Left lung (tissue), 10 donors: ENCODE data around the gene ATP13A5. TPM values are rescaled to one million over a fixed set of nuclear protein-coding genes. Genes with fewer than 3 reads are reported as not detected.
A peak's percentile ranks its signal among the peaks of the same experiment; 100 is the strongest.

Experiments
- ATAC-seq: fragments of 200-7000 bp; cut with Tn5 transposase; one replicate; pipeline ENCODE4 v1.9.1; 2020; ENCODE audit warnings: moderate library complexity
- DNase-seq, 4 donors: peaks; one replicate each; pipeline ENCODE4 v3.0.0-alpha.2; 2013 to 2020
- H3K27ac ChIP-seq, 2 donors: fragments of 200-600 bp; sonication (generic) in 1 of 2; one replicate each; pipeline versions ENCODE4 v1.5.0 to v1.8.0; 2020 to 2021
- H3K27me3 ChIP-seq, 2 donors: fragments of 200-600 bp; sonication (generic) in 1 of 2; one replicate each; pipeline versions ENCODE4 v1.5.0 to v1.8.0; 2020 to 2021
- H3K36me3 ChIP-seq, 2 donors: fragments of 200-600 bp; sonication (generic) in 1 of 2; one replicate each; pipeline versions ENCODE4 v1.5.0 to v1.8.0; 2020 to 2021
- H3K4me1 ChIP-seq, 2 donors: fragments of 200-600 bp; one replicate each; pipeline ENCODE4 v1.8.0; 2021
- H3K4me3 ChIP-seq, 2 donors: fragments of 200-600 bp; sonication (generic) in 1 of 2; one replicate each; pipeline versions ENCODE4 v1.5.0 to v1.8.0; 2020 to 2021; ENCODE audit warnings: mild to moderate bottlenecking in 1 of 2
- H3K9me3 ChIP-seq, 2 donors: fragments of 200-600 bp; sonication (generic) in 1 of 2; one replicate each; pipeline versions ENCODE4 v1.5.0 to v1.8.0; 2020 to 2021
- intact Hi-C, 2 donors: fragments of 100-400 bp; cut with DNase I; formaldehyde crosslinking; loops; one replicate each; pipeline versions ENCODE4 v1.11.2 to v1.14.2; 2022
- polyA plus RNA-seq, 6 donors: library from polyadenylated mRNA; unstranded; fragments of 120-200 nt; gene quantifications; one replicate each; pipeline ENCODE4 v1.2.1, GENCODE V29; 2013; ENCODE audit not compliant: insufficient read length in 6 of 6
- total RNA-seq, 2 donors: library from RNA; stranded (reverse); fragmentation: NEBNext Ultra II Directional; extraction: Animal tissue kit (Norgen Biotek cat#: 25700); gene quantifications; one replicate each; pipeline ENCODE4 v1.2.1, GENCODE V29; 2021
- TF ChIP-seq, protein P1 (sequence below), 2 donors: fragments of 200-600 bp; sonication (generic) in 1 of 2; IDR thresholded peaks; one replicate each; pipeline versions ENCODE4 v1.5.0 to v1.8.0; 2021; ENCODE audit warnings: antibody characterized with exemption in 2 of 2
- donor health status: DM: no; HTN: yes; CAD: no.
- donor health status: DM: no; HTN: no; CAD: no.

Gene ATP13A5
- total and polyA plus RNA-seq, 8 donors: 0.36 to 1.4 (median 0.96) TPM

DNA sequence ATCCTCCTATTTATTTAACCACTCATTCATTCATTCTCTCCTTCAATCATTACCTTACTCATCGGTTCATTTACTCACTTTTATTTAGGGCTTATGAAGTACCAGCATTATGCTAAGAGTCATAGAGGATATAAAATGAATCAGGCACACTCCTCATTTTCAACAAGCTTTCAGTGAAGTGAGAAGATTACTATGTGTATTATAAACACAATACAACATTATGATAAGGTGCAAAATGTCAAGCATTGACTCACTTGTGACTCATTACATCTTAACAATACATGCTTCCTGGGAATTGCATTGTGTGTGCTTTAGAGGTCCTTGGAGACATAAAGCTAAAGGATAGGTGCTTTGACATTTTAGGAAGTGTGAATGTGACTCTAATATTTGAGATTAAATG, 77.1 kb downstream of the ATP13A5 start:
- no peaks in the 10 kb centered on the region for H3K36me3 ChIP-seq
- no peak overlapping the region for H3K27ac ChIP-seq
- H3K4me1 ChIP-seq: no peaks in the 10 kb centered on the region
- H3K9me3 ChIP-seq: no peaks in the 10 kb centered on the region
- DNase-seq (no peak), ATAC-seq (peak; percentile 44)
- no peak overlapping the region for H3K4me3 ChIP-seq
- H3K27me3 ChIP-seq: no peaks in the 10 kb centered on the region
- TF ChIP-seq, protein P1, sequence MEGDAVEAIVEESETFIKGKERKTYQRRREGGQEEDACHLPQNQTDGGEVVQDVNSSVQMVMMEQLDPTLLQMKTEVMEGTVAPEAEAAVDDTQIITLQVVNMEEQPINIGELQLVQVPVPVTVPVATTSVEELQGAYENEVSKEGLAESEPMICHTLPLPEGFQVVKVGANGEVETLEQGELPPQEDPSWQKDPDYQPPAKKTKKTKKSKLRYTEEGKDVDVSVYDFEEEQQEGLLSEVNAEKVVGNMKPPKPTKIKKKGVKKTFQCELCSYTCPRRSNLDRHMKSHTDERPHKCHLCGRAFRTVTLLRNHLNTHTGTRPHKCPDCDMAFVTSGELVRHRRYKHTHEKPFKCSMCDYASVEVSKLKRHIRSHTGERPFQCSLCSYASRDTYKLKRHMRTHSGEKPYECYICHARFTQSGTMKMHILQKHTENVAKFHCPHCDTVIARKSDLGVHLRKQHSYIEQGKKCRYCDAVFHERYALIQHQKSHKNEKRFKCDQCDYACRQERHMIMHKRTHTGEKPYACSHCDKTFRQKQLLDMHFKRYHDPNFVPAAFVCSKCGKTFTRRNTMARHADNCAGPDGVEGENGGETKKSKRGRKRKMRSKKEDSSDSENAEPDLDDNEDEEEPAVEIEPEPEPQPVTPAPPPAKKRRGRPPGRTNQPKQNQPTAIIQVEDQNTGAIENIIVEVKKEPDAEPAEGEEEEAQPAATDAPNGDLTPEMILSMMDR (IDR thresholded peaks at IDR 0.05): no peak
- intact Hi-C loops: no loop called here

DNA sequence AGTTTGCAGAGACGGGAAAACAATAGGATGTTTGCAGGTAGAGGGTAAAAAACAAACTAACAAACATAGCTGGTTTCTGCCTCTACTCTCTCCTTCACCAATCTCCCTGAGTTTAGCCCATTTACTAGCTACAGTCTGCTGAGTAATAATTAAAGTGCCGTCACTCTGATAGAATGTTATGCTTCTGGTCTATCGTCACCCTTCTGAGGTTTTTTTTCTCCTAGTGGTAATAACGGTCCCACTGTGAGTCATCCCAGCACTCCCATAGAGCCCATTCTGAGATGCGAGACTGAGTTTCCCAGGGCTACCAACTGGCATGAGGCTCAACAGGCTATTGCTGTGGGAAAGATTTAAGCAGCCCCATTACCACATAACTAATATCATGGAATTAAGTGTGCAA, 81.1 kb downstream of the ATP13A5 start:
- H3K4me3 ChIP-seq: no peak overlapping the region
- no peak overlapping the region for H3K27ac ChIP-seq
- intact Hi-C loops: no loop called here
- ATAC-seq: no peak
- no peak for DNase-seq
- peaks cover 0 to 6% of the 10 kb centered on the region in 2 donors for H3K9me3 ChIP-seq
- TF ChIP-seq, protein P1 (IDR thresholded peaks at IDR 0.05): no peak
- no peaks in the 10 kb centered on the region for H3K36me3 ChIP-seq
- H3K27me3 ChIP-seq: no peaks in the 10 kb centered on the region
- H3K4me1 ChIP-seq: no peaks in the 10 kb centered on the region

DNA sequence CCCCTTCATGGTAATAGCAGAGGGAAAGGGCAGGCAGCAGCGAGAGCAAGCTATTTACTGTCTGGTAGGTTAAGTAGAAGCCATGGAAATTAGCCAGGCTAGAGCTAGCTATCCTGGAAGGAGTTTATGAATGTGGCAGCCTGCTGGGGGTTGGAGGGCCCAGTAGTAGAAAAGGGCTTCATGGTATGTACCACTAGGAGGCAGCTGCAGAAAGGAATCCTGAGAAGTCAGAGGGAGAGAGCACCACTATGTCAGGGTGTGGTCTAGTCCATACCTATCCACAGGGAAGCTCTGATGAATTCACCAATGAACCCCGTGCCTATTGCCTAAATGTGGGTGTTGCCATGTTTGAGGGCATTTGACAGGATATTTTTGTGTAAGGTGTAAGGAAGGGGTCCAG, 82.6 kb downstream of the ATP13A5 start:
- TF ChIP-seq, protein P1 (IDR thresholded peaks at IDR 0.05): no peak

DNA sequence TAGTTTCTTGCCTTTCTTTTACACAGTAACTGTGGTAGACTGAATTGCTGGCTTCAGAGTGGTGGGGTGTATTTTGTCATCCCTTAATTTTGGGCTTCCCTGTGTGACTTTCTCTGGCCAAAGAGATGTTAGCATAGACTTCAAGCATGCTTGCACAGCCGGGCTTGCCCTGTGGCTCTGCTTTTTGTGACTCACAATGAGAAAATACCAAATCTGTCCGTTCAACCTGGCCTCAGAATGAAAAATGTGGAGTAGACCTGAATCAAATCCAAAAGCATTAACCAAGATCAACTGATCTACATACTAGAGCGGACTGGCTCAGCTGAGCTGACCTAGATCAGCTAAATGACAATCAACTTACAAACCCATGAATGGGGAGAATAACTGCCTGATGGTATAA, 86.2 kb downstream of the ATP13A5 start:
- no peak for ATAC-seq
- TF ChIP-seq, protein P1 (IDR thresholded peaks at IDR 0.05): no peak
- Histone ChIP-seq H3K4me1 (no peaks in the 10 kb centered on the region), H3K4me3 (no peak overlapping the region), H3K36me3 (no peaks in the 10 kb centered on the region), H3K27me3 (no peaks in the 10 kb centered on the region), H3K9me3 (peaks cover 0 to 20% of the 10 kb centered on the region in 2 donors), H3K27ac (no peak overlapping the region)
- intact Hi-C loops: no loop called here
- no peak for DNase-seq

More for the DNA sequence above, 82.6 kb downstream of the ATP13A5 start:
- H3K27me3 ChIP-seq: no peaks in the 10 kb centered on the region
- no peak overlapping the region for H3K4me3 ChIP-seq
- intact Hi-C loops: no loop called here
- DNase-seq (no peak), ATAC-seq (no peak)
- peaks cover 0 to 20% of the 10 kb centered on the region in 2 donors for H3K9me3 ChIP-seq
- H3K36me3 ChIP-seq: no peaks in the 10 kb centered on the region
- H3K4me1 ChIP-seq: no peaks in the 10 kb centered on the region
- H3K27ac ChIP-seq: no peak overlapping the region

DNA sequence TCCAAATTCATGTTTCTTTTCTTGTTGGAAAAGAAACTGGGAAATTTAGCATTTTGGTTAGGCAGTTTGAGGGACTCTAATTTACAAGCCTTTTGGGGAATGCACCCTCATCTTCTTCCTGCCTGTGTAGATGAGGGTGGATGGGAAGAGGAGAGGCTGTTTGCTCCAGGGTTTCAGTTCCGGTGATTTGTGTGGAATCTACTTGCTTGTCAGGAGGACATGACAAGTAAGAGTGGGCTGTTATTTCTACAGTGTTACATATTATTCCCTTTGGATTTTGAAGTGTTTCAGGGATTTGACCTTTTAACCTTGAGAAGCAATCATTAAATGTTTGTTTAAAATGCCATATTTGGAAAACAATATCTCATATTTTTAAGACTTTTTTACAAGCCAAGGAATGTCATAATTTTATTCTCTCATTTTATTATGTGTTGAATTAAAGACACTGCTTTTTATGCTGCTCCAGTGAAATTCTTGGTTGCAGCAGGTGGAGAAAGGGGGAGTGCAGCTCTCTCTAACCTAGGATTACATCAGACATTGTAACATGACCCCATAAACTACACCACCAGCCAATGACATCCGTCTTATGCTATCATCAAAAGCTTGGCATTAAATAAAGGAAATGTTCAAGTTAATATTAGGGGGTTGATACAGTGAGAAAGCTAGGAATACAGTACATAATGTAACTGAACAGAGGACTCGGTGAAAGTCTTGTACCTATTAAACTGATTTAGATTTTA, 107.3 kb downstream of the ATP13A5 start:
- DNase-seq: no peak
- ATAC-seq: no peak
- intact Hi-C loops: no loop called here

More for the DNA sequence above, 107.3 kb downstream of the ATP13A5 start:
- TF ChIP-seq, protein P1 (IDR thresholded peaks at IDR 0.05): no peak
- H3K27me3 ChIP-seq: no peaks in the 10 kb centered on the region
- H3K9me3 ChIP-seq: no peaks in the 10 kb centered on the region
- H3K4me3 ChIP-seq: no peak overlapping the region
- H3K4me1 ChIP-seq: no peaks in the 10 kb centered on the region
- no peak overlapping the region for H3K27ac ChIP-seq
- no peaks in the 10 kb centered on the region for H3K36me3 ChIP-seq
